ENCODE data around the gene GOLGA6A.

The GOLGA6A gene

GRCh38 chr15:74025436-74025835, 56.9 kb downstream of the GOLGA6A start:
- H4K20me1 ChIP-seq (ENCODE audit: control insufficient read depth, insufficient read depth, low read depth, low read length), result no peaks in the 10 kb centered on the region; the same call in 1 of the 2 replicates
- H3K36me3 ChIP-seq (ENCODE audit: control insufficient read depth, low read length), result no peaks in the 10 kb centered on the region
- H3K9me2 ChIP-seq (replicated peaks; ENCODE audit: control insufficient read depth, low read length), result no peaks in the 10 kb centered on the region
- no peaks in the 10 kb centered on the region for H3K9me3 ChIP-seq (ENCODE audit: control insufficient read depth, insufficient read depth, low read length)
- no peak overlapping the region for H3K4me2 ChIP-seq (ENCODE audit: low read length)
- H3K79me2 ChIP-seq (ENCODE audit: control insufficient read depth, low read length), result no peaks in the 10 kb centered on the region
- no peak for TF ChIP-seq CTCF (IDR thresholded peaks at IDR 0.05; ENCODE audit: low read depth, low read length, poor library complexity, severe bottlenecking)
- TF ChIP-seq EZH2phosphoT487 (IDR thresholded peaks at IDR 0.05; ENCODE audit: borderline replicate concordance, low read length), result no peak
- H3K4me3 ChIP-seq (ENCODE audit: low read length), result no peak overlapping the region
- H3K27me3 ChIP-seq (ENCODE audit: control insufficient read depth, low read length), result no peaks in the 10 kb centered on the region
- H3K27ac ChIP-seq (ENCODE audit: low read depth, low read length), result no peak overlapping the region
- H3K4me1 ChIP-seq (ENCODE audit: control insufficient read depth, low read length), result no peaks in the 10 kb centered on the region
- no peaks in the 10 kb centered on the region for H3F3A ChIP-seq (ENCODE audit: control insufficient read depth, insufficient read depth)

GRCh38 chr15:74024687-74025086, 57.7 kb downstream of the GOLGA6A start:
- Histone ChIP-seq H3K27ac (ENCODE audit: low read depth, low read length) (no peak overlapping the region), H3K9me2 (replicated peaks; ENCODE audit: control insufficient read depth, low read length) (no peaks in the 10 kb centered on the region), H3K79me2 (ENCODE audit: control insufficient read depth, low read length) (no peaks in the 10 kb centered on the region), H3K4me2 (ENCODE audit: low read length) (no peak overlapping the region), H3K9me3 (ENCODE audit: control insufficient read depth, insufficient read depth, low read length) (no peaks in the 10 kb centered on the region), H3K36me3 (ENCODE audit: control insufficient read depth, low read length) (no peaks in the 10 kb centered on the region), H3F3A (ENCODE audit: control insufficient read depth, insufficient read depth) (no peaks in the 10 kb centered on the region), H3K4me1 (ENCODE audit: control insufficient read depth, low read length) (no peaks in the 10 kb centered on the region), H3K27me3 (ENCODE audit: control insufficient read depth, low read length) (no peaks in the 10 kb centered on the region), H4K20me1 (ENCODE audit: control insufficient read depth, insufficient read depth, low read depth, low read length) (no peaks in the 10 kb centered on the region; the same call in 1 of the 2 replicates), H3K4me3 (ENCODE audit: low read length) (no peak overlapping the region)
- TF ChIP-seq EZH2phosphoT487 (IDR thresholded peaks at IDR 0.05; ENCODE audit: borderline replicate concordance, low read length) (no peak), CTCF (IDR thresholded peaks at IDR 0.05; ENCODE audit: low read depth, low read length, poor library complexity, severe bottlenecking) (no peak)

GRCh38 chr15:74022706-74023470, 59.5 kb downstream of the GOLGA6A start:
- TF ChIP-seq CTCF (IDR thresholded peaks at IDR 0.05; ENCODE audit: low read depth, low read length, poor library complexity, severe bottlenecking) (no peak), EZH2phosphoT487 (IDR thresholded peaks at IDR 0.05; ENCODE audit: borderline replicate concordance, low read length) (no peak)
- Histone ChIP-seq H3F3A (ENCODE audit: control insufficient read depth, insufficient read depth) (no peaks in the 10 kb centered on the region), H3K4me3 (ENCODE audit: low read length) (no peak overlapping the region), H3K27ac (ENCODE audit: low read depth, low read length) (no peak overlapping the region), H3K9me3 (ENCODE audit: control insufficient read depth, insufficient read depth, low read length) (no peaks in the 10 kb centered on the region), H3K4me2 (ENCODE audit: low read length) (no peak overlapping the region), H3K36me3 (ENCODE audit: control insufficient read depth, low read length) (no peaks in the 10 kb centered on the region), H4K20me1 (ENCODE audit: control insufficient read depth, insufficient read depth, low read depth, low read length) (no peaks in the 10 kb centered on the region), H3K4me1 (ENCODE audit: control insufficient read depth, low read length) (no peaks in the 10 kb centered on the region), H3K9me2 (replicated peaks; ENCODE audit: control insufficient read depth, low read length) (no peaks in the 10 kb centered on the region), H3K79me2 (ENCODE audit: control insufficient read depth, low read length) (no peaks in the 10 kb centered on the region), H3K27me3 (ENCODE audit: control insufficient read depth, low read length) (no peaks in the 10 kb centered on the region)

Data from DOHH2 (cell line).